MG63 (cell line): ENCODE results near the gene PHF3. TPM values are rescaled to one million over a fixed set of nuclear protein-coding genes. Genes with fewer than 3 reads are reported as not detected.
"Not testable (repeated sequence)": the region's sequence is repeated elsewhere in the genome, so short reads cannot be mapped to it uniquely, and the experiment has no call there.

Experiments
- DNase-seq: peaks from one replicate; pipeline ENCODE4 v3.0.0-alpha.2; 2020
- H3K27me3 ChIP-seq: fragments of 250-450 bp; sonication (Bioruptor Pico); 2 replicates; pipeline ENCODE4 v1.5.1; 2020; ENCODE audit warnings: mild to moderate bottlenecking, moderate library complexity
- H3K36me3 ChIP-seq: fragments of 250-450 bp; sonication (Bioruptor Pico); 2 replicates; pipeline ENCODE4 v1.5.1; 2020; ENCODE audit warnings: mild to moderate bottlenecking, moderate library complexity
- H3K4me3 ChIP-seq: fragments of 250-450 bp; sonication (Bioruptor Pico); 2 replicates; pipeline ENCODE4 v1.5.1; 2020; ENCODE audit warnings: mild to moderate bottlenecking, moderate library complexity
- H3K9me3 ChIP-seq: fragments of 250-450 bp; sonication (Bioruptor Pico); 2 replicates; pipeline ENCODE4 v1.5.1; 2020; ENCODE audit warnings: mild to moderate bottlenecking, moderate library complexity
- total RNA-seq: library from RNA; depleted of rRNA; stranded (reverse); fragments of >200 nt; shearing (Covaris generic); gene quantifications from 2 replicates; pipeline ENCODE4 v1.2.3, GENCODE V29; 2014; ENCODE audit warnings: low replicate concordance

Gene PHF3
- total RNA-seq, 1 experiment from 2014 or later, result 10.0 TPM

- Histone ChIP-seq H3K9me3 (no peaks in the 10 kb centered on the region), H3K36me3 (no peaks in the 10 kb centered on the region), H3K4me3 (no peak overlapping the region), H3K27me3 (no peaks in the 10 kb centered on the region)
- no peak for DNase-seq
These were observed 96.7 kb downstream of the PHF3 start for GRCh38 chr6:63732336-63732735.

- Histone ChIP-seq H3K36me3 (no peaks in the 10 kb centered on the region), H3K27me3 (no peaks in the 10 kb centered on the region)
These were observed 99.3 kb downstream of the PHF3 start for GRCh38 chr6:63734923-63735322.

DNA sequence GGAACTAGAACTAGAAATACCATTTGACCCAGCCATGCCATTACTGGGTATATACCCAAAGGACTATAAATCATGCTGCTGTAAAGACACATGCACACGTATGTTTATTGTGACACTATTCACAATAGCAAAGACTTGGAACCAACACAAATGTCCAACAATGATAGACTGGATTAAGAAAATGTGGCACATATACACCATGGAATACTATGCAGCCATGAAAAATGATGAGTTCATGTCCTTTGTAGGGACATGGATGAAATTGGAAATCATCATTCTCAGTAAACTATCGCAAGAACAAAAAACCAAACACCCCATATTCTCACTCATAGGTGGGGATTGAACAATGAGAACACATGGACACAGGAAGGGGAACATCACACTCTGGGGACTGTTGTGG lies 102.6 kb downstream of the PHF3 start:
- DNase-seq, H3K27me3 ChIP-seq, H3K9me3 ChIP-seq, H3K36me3 ChIP-seq, H3K4me3 ChIP-seq: not testable (repeated sequence)

More at GRCh38 chr6:63734923-63735322, 99.3 kb downstream of the PHF3 start:
- no peak overlapping the region for H3K4me3 ChIP-seq
- DNase-seq, result no peak
- no peaks in the 10 kb centered on the region for H3K9me3 ChIP-seq

- H3K27me3 ChIP-seq, result no peaks in the 10 kb centered on the region
- no peaks in the 10 kb centered on the region for H3K9me3 ChIP-seq
- H3K4me3 ChIP-seq, result no peak overlapping the region
- no peaks in the 10 kb centered on the region for H3K36me3 ChIP-seq
- no peak for DNase-seq
These were observed 103.6 kb downstream of the PHF3 start for GRCh38 chr6:63739094-63739687.

DNA sequence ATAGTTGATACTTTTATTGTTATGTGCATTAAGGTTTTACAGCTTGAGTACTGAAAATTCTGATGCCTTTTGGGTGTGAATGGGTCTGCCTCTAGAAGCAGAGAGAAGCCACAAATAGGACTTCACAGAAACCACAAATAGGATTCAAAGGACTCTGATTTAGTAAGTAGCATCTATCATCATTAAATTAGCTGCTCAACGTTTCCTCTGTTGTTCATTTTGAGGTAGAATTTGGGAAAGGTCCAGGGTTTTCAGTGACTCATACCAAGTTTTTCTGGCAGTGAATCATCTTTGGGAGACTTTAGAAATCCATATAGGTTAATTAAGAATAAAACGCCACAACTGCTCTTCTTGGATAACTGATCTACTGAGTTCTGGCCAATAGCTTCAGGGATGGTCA lies 105.1 kb downstream of the PHF3 start:
- no peak for DNase-seq

DNA sequence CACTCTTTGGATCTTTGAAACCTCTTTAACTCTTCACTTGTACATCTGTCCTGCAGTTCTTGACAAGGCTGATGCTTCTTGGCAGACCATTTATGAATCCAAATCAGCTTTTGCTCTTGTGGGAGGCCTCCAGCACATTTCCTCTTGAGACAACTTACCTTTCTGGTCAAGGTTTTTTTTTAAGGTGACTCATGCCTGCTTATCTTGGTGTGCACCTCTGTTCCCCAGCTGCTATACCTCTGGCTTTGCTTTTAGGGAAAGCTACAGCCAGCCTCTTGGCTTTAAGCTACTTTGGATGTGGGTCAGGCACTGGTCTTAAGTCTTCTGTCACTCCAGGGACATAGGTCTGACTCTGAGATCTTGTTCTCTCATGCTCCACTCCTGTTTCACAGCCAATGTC lies 106.5 kb downstream of the PHF3 start:
- Histone ChIP-seq H3K9me3 (no peaks in the 10 kb centered on the region), H3K27me3 (no peaks in the 10 kb centered on the region), H3K4me3 (no peak overlapping the region), H3K36me3 (no peaks in the 10 kb centered on the region)
- DNase-seq, result no peak

More for the DNA sequence above, 105.1 kb downstream of the PHF3 start:
- H3K27me3 ChIP-seq, result no peaks in the 10 kb centered on the region
- no peak overlapping the region for H3K4me3 ChIP-seq
- no peaks in the 10 kb centered on the region for H3K9me3 ChIP-seq
- no peaks in the 10 kb centered on the region for H3K36me3 ChIP-seq

DNA sequence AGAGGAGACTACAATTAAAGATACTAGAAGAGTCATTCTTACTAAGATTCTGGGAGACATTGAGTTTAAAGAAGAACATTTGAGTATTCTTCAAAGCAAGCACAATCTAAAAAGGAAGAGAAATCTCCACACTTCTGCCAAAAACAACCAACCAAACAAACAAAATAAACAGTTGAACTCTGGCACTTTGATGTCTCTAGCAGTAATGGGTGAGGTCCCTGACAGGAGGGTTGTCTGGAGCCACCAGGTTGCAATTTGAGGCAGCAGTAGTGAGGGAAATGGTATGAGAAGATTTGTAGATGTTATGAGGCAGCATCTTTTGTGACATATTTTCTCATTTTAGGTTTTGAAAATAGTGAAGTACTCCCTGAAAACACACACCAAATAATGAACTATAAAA lies 108.1 kb downstream of the PHF3 start:
- DNase-seq, result no peak
- Histone ChIP-seq H3K4me3 (no peak overlapping the region), H3K36me3 (no peaks in the 10 kb centered on the region), H3K9me3 (no peaks in the 10 kb centered on the region), H3K27me3 (no peaks in the 10 kb centered on the region)

GRCh38 chr6:63744810-63745209 lies 109.2 kb downstream of the PHF3 start:
- Histone ChIP-seq H3K27me3 (no peaks in the 10 kb centered on the region), H3K36me3 (no peaks in the 10 kb centered on the region), H3K4me3 (no peak overlapping the region), H3K9me3 (no peaks in the 10 kb centered on the region)
- no peak for DNase-seq

DNA sequence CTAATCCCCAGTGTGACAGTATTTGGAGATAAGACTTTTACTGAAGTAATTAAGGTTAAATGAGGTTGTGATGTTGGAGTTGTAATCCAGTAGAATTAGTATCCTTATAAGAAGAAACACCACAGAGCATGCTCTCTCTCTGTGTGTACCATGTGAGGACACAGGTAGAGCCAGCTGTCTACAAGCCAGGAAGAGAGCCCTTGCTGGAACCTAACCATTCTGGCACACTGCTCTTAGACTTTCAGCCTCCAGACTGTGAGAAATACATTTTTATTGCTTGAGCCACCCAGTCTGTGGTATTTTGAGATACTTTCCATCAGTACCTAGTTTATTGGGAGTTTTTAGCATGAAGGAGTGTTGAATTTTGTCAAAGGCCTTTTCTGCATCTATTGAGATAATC lies 110.2 kb downstream of the PHF3 start:
- Histone ChIP-seq H3K36me3 (no peaks in the 10 kb centered on the region), H3K9me3 (no peaks in the 10 kb centered on the region), H3K27me3 (no peaks in the 10 kb centered on the region), H3K4me3 (no peak overlapping the region)
- DNase-seq, result peak; percentile 32

DNA sequence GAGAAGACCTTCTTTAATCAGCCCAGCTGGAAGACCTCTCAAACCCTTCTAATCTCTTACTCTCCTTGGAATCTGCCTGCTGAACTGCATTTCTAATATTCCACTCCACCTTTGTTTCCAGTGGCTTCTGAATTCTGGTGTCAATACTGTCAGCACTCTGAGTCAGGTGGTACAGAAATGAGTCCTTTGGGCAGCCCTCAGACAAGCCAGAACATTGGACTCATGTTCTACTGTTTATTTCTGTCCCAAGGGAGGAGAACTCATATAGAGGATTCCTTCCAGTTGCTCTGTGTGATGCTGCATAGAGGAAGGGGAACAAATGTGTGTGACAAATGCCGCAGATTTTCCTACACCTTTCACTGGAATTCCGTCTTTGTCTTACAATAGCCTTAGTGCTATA lies 114.8 kb downstream of the PHF3 start:
- H3K9me3 ChIP-seq, result no peaks in the 10 kb centered on the region
- H3K36me3 ChIP-seq, result no peaks in the 10 kb centered on the region
- H3K4me3 ChIP-seq, result no peak overlapping the region
- H3K27me3 ChIP-seq, result no peaks in the 10 kb centered on the region
- DNase-seq, result no peak

DNA sequence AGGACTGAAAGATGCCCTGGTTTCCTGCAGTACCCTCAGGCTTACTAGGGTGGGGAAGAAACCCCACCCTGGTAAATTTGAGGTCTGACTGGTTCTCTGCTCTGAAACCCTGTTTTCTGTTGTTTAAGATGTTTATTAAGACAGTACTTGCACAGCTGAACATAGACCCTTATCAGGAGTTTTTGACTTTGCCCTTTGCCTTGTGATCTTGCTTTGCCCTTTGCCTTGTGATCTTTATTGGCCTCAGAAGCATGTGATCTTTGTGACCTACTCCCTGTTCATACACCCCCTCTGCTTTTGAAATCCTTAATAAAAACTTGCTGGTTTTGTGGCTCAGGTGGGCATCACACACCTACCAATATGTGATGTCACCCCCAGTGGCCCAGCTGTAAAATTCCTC lies 121.7 kb downstream of the PHF3 start:
- not testable (repeated sequence) for H3K36me3 ChIP-seq, H3K9me3 ChIP-seq, DNase-seq, H3K27me3 ChIP-seq, H3K4me3 ChIP-seq

GRCh38 chr6:63757826-63758225 lies 122.2 kb downstream of the PHF3 start:
- Histone ChIP-seq H3K9me3 (no peaks in the 10 kb centered on the region), H3K27me3 (no peaks in the 10 kb centered on the region), H3K36me3 (no peaks in the 10 kb centered on the region), H3K4me3 (no peak overlapping the region)
- no peak for DNase-seq

DNA sequence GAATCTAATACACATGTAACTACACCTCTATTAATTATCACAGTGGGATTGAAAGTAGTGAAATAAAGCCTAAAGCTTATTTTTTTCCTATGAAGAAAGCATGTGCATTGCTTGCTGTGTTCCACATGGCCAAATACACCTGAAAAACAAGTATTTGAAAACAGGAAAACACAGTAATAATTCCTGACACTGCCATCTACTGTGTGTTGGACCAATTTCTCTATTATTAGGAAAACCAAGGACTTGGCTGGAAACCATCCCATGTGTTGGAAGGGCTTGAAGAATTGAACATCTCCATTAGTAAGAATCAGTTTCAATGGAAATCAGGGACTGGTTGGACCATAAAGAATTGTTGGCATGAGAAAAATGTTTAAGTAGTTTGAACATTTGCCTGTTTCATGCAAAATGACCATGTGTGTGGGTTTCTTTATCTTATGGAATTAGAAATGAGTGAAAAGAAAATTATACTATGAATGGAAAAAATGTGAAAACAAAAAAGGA lies 124.1 kb downstream of the PHF3 start:
- Histone ChIP-seq H3K36me3 (no peaks in the 10 kb centered on the region), H3K27me3 (no peaks in the 10 kb centered on the region), H3K4me3 (no peak overlapping the region), H3K9me3 (no peaks in the 10 kb centered on the region)
- no peak for DNase-seq

DNA sequence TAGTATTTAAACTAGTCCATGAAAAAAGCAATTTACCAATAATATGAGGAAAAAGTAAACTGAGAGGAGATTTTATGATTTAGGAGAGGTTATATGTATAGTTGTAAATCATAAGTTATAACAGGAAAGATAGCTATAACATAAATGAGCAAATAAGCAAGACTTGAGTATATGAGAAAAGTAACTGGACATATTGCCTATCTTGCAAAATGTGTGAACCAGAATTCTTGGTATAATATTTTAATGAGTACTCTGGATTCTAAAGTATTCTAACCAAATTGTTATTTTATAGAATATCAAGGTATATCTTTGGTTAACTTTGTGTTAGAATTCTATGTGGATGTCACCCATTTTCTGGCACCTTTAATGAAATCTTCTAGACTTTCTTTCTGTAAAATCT lies 124.6 kb downstream of the PHF3 start:
- Histone ChIP-seq H3K27me3 (no peaks in the 10 kb centered on the region), H3K9me3 (no peaks in the 10 kb centered on the region)
- no peak for DNase-seq

DNA sequence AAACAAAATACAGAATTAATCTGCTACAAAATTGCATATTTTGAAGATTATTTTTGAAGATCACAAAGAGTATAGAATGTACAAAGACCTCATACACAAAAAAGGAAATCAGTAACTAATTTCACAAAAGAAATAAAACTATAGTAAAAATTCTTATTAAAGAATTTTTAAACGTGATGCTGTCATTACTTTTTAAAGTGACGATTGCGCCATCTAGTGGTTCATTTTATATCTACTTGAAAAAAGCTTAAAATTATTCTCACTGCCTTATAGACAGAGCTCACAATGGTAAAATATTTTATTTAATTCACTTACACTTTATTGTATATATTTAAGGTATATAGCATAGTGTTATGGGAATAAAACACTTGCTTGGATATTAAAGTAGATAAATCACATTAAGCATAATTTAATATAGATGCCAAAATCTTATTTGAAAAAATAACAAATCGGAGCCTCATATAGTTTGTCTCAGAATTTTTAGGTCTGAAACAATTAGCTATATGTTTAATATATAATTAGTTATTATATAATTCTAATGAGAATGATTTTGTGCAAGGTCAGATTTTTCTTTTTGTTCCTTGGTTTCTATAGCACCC lies 128.8 kb downstream of the PHF3 start:
- DNase-seq, result no peak
- Histone ChIP-seq H3K9me3 (no peaks in the 10 kb centered on the region), H3K4me3 (no peak overlapping the region), H3K27me3 (no peaks in the 10 kb centered on the region), H3K36me3 (no peaks in the 10 kb centered on the region)

More for the DNA sequence above, 124.6 kb downstream of the PHF3 start:
- no peak overlapping the region for H3K4me3 ChIP-seq
- H3K36me3 ChIP-seq, result no peaks in the 10 kb centered on the region
